Osteoblast (primary cell): ENCODE measurements around the gene GLB1L2. TPM values are rescaled to one million over a fixed set of nuclear protein-coding genes. Genes with fewer than 3 reads are reported as not detected.

Experiments used
- DNase-seq: peaks from one replicate; pipeline ENCODE4 v3.0.0; 2011; ENCODE audit warnings: low spot score, mixed read lengths; ENCODE audit not compliant: insufficient read length; ENCODE audit errors: missing footprints
- H2AFZ ChIP-seq: 2 replicates; pipeline ENCODE4 v1.6.0; 2011; ENCODE audit warnings: mild to moderate bottlenecking, low read length
- H3K27ac ChIP-seq: 2 replicates; pipeline ENCODE4 v1.5.1; 2011; ENCODE audit warnings: mild to moderate bottlenecking, low read depth, low read length, moderate library complexity
- H3K27me3 ChIP-seq: 2 replicates; pipeline ENCODE4 v1.6.0; 2012; ENCODE audit warnings: mild to moderate bottlenecking, control low read depth, inconsistent platforms, low read length, moderate library complexity; ENCODE audit not compliant: insufficient read depth
- H3K36me3 ChIP-seq: 2 replicates; pipeline ENCODE4 v1.5.1; 2011; ENCODE audit warnings: mild to moderate bottlenecking, low read length, control low read depth, moderate library complexity; ENCODE audit not compliant: insufficient read depth
- H3K4me1 ChIP-seq: 2 replicates; pipeline ENCODE4 v1.5.1; 2011; ENCODE audit warnings: mild to moderate bottlenecking, low read length, control low read depth, moderate library complexity; ENCODE audit not compliant: insufficient read depth
- H3K4me2 ChIP-seq: 2 replicates; pipeline ENCODE4 v1.6.0; 2011; ENCODE audit warnings: mild to moderate bottlenecking, low read length; ENCODE audit not compliant: insufficient read depth
- H3K4me3 ChIP-seq: fragments of 200-600 bp; sonication (generic); 3 replicates; pipeline ENCODE4 v1.5.1; 2012; ENCODE audit warnings: mild to moderate bottlenecking, low read length, inconsistent platforms; ENCODE audit not compliant: insufficient read depth
- H3K79me2 ChIP-seq: 2 replicates; pipeline ENCODE4 v1.6.0; 2012; ENCODE audit warnings: mild to moderate bottlenecking, low read length, control low read depth, inconsistent platforms; ENCODE audit not compliant: insufficient read depth
- H3K9me3 ChIP-seq: 2 replicates; pipeline ENCODE4 v1.5.1; 2011; ENCODE audit warnings: low read depth, low read length, control low read depth
- H4K20me1 ChIP-seq: 2 replicates; pipeline ENCODE4 v1.6.0; 2012; ENCODE audit warnings: mild to moderate bottlenecking, low read length, control low read depth; ENCODE audit not compliant: insufficient read depth
- CTCF ChIP-seq: IDR thresholded peaks from 2 replicates; pipeline ENCODE4 v1.5.1; 2011; ENCODE audit warnings: mild to moderate bottlenecking, low read depth, low read length, moderate library complexity; ENCODE audit errors: extremely low read depth
- total RNA-seq: library from RNA; depleted of rRNA; stranded (reverse); fragments of >200 nt; gene quantifications from 2 replicates; pipeline ENCODE4 v1.2.3, GENCODE V29; 2012

GLB1L2 gene
- total RNA-seq, 1 donor, result 0.36 TPM

GRCh38 chr11:134407923-134408322 lies 76.1 kb downstream of the GLB1L2 start:
- H3K4me2 ChIP-seq, result no peak overlapping the region
- DNase-seq, result peak; percentile 8

GRCh38 chr11:134409552-134410429 lies 78.0 kb downstream of the GLB1L2 start:
- Histone ChIP-seq H3K4me1 (no peaks in the 10 kb centered on the region), H3K9me3 (no peaks in the 10 kb centered on the region), H3K27ac (no peak overlapping the region), H2AFZ (no peak overlapping the region), H3K79me2 (no peaks in the 10 kb centered on the region), H4K20me1 (no peaks in the 10 kb centered on the region), H3K36me3 (no peaks in the 10 kb centered on the region), H3K27me3 (peaks cover 29% of the 10 kb centered on the region), H3K4me2 (no peak overlapping the region), H3K4me3 (no peak overlapping the region)
- no peak for TF ChIP-seq CTCF
- DNase-seq, result peak; percentile 76

More at GRCh38 chr11:134407923-134408322, 76.1 kb downstream of the GLB1L2 start:
- Histone ChIP-seq H3K27ac (no peak overlapping the region), H3K4me3 (no peak overlapping the region), H3K79me2 (no peaks in the 10 kb centered on the region), H3K9me3 (no peaks in the 10 kb centered on the region), H3K4me1 (no peaks in the 10 kb centered on the region), H2AFZ (no peak overlapping the region), H3K36me3 (no peaks in the 10 kb centered on the region), H4K20me1 (no peaks in the 10 kb centered on the region), H3K27me3 (peaks cover 17% of the 10 kb centered on the region)
- TF ChIP-seq CTCF, result no peak

DNA sequence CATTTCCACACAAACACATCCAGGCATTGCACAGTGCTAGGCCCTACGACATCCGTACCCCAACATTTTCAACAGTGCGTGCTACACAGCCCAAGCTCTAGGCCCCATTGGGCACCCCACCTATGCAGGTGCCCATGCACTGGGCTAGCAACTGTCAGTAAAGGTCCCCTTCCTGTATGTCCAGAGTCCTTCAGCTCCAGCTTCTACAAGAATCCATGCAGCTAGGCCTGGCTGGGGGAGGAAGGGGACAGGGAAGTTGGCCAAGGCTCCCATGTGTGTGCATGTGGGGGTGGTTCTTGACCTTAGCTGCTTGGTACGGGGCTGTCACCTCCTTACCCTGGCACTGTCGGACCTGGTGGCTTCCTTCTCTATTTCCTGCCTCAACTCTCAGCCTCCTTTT lies 79.0 kb downstream of the GLB1L2 start:
- Histone ChIP-seq H3K36me3 (no peaks in the 10 kb centered on the region), H3K4me1 (no peaks in the 10 kb centered on the region), H4K20me1 (no peaks in the 10 kb centered on the region), H3K27me3 (peaks cover 29% of the 10 kb centered on the region), H3K4me3 (no peak overlapping the region), H2AFZ (no peak overlapping the region), H3K4me2 (no peak overlapping the region), H3K9me3 (no peaks in the 10 kb centered on the region), H3K79me2 (no peaks in the 10 kb centered on the region), H3K27ac (no peak overlapping the region)
- no peak for TF ChIP-seq CTCF
- peak; percentile 68 for DNase-seq

GRCh38 chr11:134412203-134413042 lies 80.6 kb downstream of the GLB1L2 start, which contains the start of gene B3GAT1:
B3GAT1 (minus strand) TSS chr11:134412242; CDS start chr11:134387659, 24,583 bp downstream.
- no peak within 1 kb of the TSS for H3K4me2 ChIP-seq
- H2AFZ ChIP-seq, result no peak within 1 kb of the TSS
- peaks cover 29% of the 10 kb centered on the region for H3K27me3 ChIP-seq
- TF ChIP-seq CTCF, result no peak
- H3K4me1 ChIP-seq, result no peaks in the 10 kb centered on the region
- H3K4me3 ChIP-seq, result no peak within 1 kb of the TSS
- H4K20me1 ChIP-seq, result no peaks in the 10 kb centered on the region
- H3K79me2 ChIP-seq, result no peaks in the 10 kb centered on the region
- no peaks in the 10 kb centered on the region for H3K36me3 ChIP-seq
- no peak within 1 kb of the TSS for H3K27ac ChIP-seq
- no peaks in the 10 kb centered on the region for H3K9me3 ChIP-seq
- DNase-seq, result peak; percentile 88
